CD4-positive, alpha-beta memory T cell (primary cell): Measurements from ENCODE around the gene PAX9. TPM values are rescaled to one million over a fixed set of nuclear protein-coding genes. Genes with fewer than 3 reads are reported as not detected.

ENCODE experiments used
- CTCF ChIA-PET: fragments of 350-600 bp; sonication (Branson Sonifier 250); formaldehyde crosslinking; loops from one replicate; lab custom pipeline; 2021; ENCODE audit warnings: inconsistent platforms; ENCODE audit not compliant: partially characterized antibody; lab: Charles Lee
- POLR2A ChIA-PET: fragments of 350-600 bp; sonication (Branson Sonifier 250); formaldehyde crosslinking; loops from one replicate; lab custom pipeline; 2021; ENCODE audit not compliant: partially characterized antibody; lab: Charles Lee
- DNase-seq, 5 donors: peaks; one replicate each; pipeline versions ENCODE4 v3.0.0 to v3.0.0-alpha.2; 2020 to 2022; ENCODE audit warnings: mixed read lengths in 1 of 5
- H3K27ac ChIP-seq: one replicate; pipeline ENCODE4 v1.7.0; 2013; ENCODE audit warnings: low read depth, low read length
- H3K27me3 ChIP-seq: 2 replicates; pipeline ENCODE4 v1.7.0; 2013; ENCODE audit warnings: mild to moderate bottlenecking, low read length, moderate library complexity; ENCODE audit not compliant: insufficient read depth
- H3K36me3 ChIP-seq: 2 replicates; pipeline ENCODE4 v1.7.0; 2013; ENCODE audit warnings: mild to moderate bottlenecking, low read length, moderate library complexity; ENCODE audit not compliant: insufficient read depth
- H3K4me1 ChIP-seq: 2 replicates; pipeline ENCODE4 v1.7.0; 2013; ENCODE audit warnings: mild to moderate bottlenecking, low read length, moderate library complexity; ENCODE audit not compliant: insufficient read depth
- H3K4me3 ChIP-seq, 2 donors: one replicate each; pipeline ENCODE4 v1.7.0; 2013; ENCODE audit warnings: low read length in 2 of 2, mild to moderate bottlenecking in 1 of 2
- H3K9me3 ChIP-seq, 2 donors: one replicate each; pipeline ENCODE4 v1.7.0; 2013; ENCODE audit warnings: low read length in 2 of 2, control low read depth in 1 of 2; ENCODE audit not compliant: control insufficient read depth in 1 of 2
- H3K27ac Mint-ChIP-seq, 7 donors: one replicate each; pipeline ENCODE4 v1.8.0; 2020 to 2021; ENCODE audit warnings: mixed read lengths in 7 of 7, mild to moderate bottlenecking in 6 of 7, inconsistent platforms in 3 of 7, moderate library complexity in 3 of 7
- H3K27me3 Mint-ChIP-seq, 2 donors: one replicate each; pipeline ENCODE4 v1.8.0; 2020 to 2021; ENCODE audit warnings: mixed read lengths in 2 of 2
- H3K36me3 Mint-ChIP-seq, 2 donors: one replicate each; pipeline ENCODE4 v1.8.0; 2020 to 2021; ENCODE audit warnings: mixed read lengths in 2 of 2, inconsistent platforms in 1 of 2, mild to moderate bottlenecking in 1 of 2
- H3K4me1 Mint-ChIP-seq, 4 donors: one replicate each; pipeline ENCODE4 v1.8.0; 2020 to 2021; ENCODE audit warnings: mixed read lengths in 4 of 4, mild to moderate bottlenecking in 1 of 4
- H3K4me3 Mint-ChIP-seq, 8 donors: one replicate each; pipeline ENCODE4 v1.8.0; 2020 to 2021; ENCODE audit warnings: mixed read lengths in 8 of 8, mild to moderate bottlenecking in 7 of 8, moderate library complexity in 6 of 8, inconsistent platforms in 3 of 8
- H3K9me3 Mint-ChIP-seq, 8 donors: one replicate each; pipeline ENCODE4 v1.8.0; 2020 to 2021; ENCODE audit warnings: mixed read lengths in 8 of 8, mild to moderate bottlenecking in 5 of 8, inconsistent platforms in 3 of 8, moderate library complexity in 1 of 8
- intact Hi-C: fragments of 100-400 bp; cut with micrococcal nuclease; formaldehyde crosslinking; loops from one replicate; pipeline ENCODE4 v1.15.1; 2023
- polyA plus RNA-seq, 2 donors: library from polyadenylated mRNA; unstranded; fragments of 300-500 nt; fragmentation: Illumina TruSeq; gene quantifications; one replicate each; pipeline ENCODE4 v1.2.3, GENCODE V29; 2021
- total RNA-seq, 2 experiments: library from RNA; stranded (reverse); gene quantifications; one replicate each; pipeline ENCODE4 v1.2.3, GENCODE V29; 2021

Gene PAX9
- total and polyA plus RNA-seq, 4 experiments from 2014 or later, result 0.03 TPM; not detected in 3

DNA sequence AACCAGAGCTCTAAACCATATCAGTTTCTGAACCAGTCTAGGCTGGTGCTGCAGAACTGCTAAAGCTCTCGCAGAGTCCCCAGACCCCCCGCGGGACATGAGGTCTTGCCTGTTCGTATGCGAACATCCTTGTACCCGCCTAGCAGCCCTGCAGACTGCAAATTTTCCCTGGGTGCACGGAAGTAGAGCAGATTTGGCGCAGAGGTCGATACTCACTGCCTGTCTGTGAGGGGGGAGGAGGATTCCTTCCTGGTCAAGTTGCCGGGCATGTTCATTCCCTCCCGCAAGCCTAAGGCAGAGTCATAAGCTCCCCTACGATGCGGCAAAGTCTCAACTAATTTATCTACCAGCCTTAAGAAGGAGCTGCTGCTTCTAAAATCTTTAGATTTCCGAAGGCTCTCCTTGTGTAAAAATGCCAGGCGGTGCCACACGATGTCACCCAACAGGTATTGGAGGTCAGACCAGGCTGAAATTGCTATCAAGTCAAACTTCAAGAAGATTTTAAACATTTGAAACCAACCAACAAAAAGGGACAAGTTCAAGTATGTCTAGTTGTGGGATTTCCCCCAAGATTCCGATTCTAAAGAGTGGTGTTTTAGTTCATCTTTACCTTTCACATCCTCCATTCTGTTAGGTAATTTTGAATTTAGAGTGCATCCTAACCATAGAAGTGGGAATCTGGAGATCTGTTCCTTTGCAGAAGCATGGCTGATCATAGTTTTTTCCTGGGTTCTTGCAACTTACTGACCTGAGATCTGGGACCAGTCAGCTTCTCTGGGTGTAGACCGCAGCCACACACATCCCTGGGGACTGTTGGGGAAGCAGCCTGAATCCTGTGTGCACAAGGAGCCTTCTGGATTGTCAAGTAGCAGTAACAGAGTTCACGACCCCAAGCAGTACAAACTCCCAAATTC lies 1.6 kb upstream of the PAX9 start:
- ChIA-PET CTCF (no interaction called here), POLR2A (no interaction called here)
- Histone ChIP-seq H3K27me3 (peaks cover 40% of the 10 kb centered on the region), H3K27ac (no peak overlapping the region), H3K9me3 (no peaks in the 10 kb centered on the region), H3K4me3 (no peak overlapping the region), H3K4me1 (peaks cover 37% of the 10 kb centered on the region), H3K36me3 (no peaks in the 10 kb centered on the region)
- H3K36me3 Mint-ChIP-seq, result peaks cover 0 to 1% of the 10 kb centered on the region in 2 donors
- H3K4me1 Mint-ChIP-seq, result peaks cover 29 to 81% (median 51%) of the 10 kb centered on the region in 4 donors
- peak overlapping the region in 2 of 8 donors; percentile 50 to 73 for H3K4me3 Mint-ChIP-seq
- H3K27ac Mint-ChIP-seq, result no peak overlapping the region
- DNase-seq, result no peak
- intact Hi-C loops, result no loop called here
- peaks cover 0 to 19% (median 13%) of the 10 kb centered on the region in 8 donors for H3K9me3 Mint-ChIP-seq
- H3K27me3 Mint-ChIP-seq, result peaks cover 68 to 78% of the 10 kb centered on the region in 2 donors

DNA sequence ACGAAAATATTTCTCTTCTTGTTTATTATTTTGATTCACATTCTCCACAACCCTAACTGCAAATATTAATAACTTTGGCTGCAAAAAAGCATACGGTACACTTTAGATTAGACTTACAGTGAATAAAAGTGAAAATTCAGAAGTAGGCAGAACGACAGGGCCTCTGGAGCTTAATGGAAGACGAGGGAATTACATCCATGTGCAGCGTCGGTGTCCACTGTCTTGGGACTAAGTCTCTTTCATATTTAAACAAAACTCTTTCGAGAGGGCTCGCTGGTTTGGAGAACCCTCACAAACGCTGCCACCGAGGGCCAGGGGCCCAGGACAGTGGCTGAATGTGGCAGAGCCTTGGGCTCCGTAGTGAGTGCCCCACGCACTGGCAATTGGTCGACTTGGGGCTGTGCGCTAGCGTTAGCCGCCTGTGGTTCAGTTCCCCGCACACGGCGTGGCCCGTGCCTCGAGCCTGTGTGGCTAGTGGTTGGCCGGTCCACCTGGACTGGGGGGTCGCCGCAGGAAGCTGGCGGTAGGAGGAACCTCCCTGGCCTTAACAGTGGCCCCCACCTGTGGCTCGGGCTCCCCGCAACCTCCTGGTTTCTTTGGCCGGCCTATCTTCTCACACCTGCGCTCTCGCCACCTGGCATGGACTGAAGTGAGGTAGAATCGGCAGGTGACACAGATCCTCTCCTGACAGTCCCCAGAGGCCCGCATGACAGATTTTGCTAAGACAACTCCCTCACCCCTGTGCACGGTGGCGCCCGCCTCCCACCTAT lies 739 bp upstream of the PAX9 start:
- H3K4me3 Mint-ChIP-seq, result peak overlapping the region; percentile 26 to 78 (median 70)
- CTCF ChIA-PET, result no interaction called here
- peaks cover 34% of the 10 kb centered on the region for H3K4me1 ChIP-seq

DNA sequence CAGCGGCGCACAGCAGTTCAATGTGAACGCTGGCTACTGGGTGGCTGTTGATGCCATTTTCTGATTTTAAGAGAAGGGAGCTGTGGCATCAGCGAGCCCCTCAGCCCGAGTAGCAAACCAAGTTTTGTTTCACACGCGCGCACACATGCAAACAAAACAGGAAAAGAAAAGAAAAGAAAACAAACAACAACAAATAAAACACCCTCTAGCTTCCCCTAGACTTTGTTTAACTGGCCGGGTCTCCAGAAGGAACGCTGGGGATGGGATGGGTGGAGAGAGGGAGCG lies 540 bp downstream of the PAX9 start:
- Mint-ChIP-seq H3K27me3 (peaks cover 57 to 74% of the 10 kb centered on the region in 2 donors), H3K4me3 (peak overlapping the region in 6 of 8 donors; percentile 35 to 73 (median 60)), H3K4me1 (peaks cover 20 to 64% (median 38%) of the 10 kb centered on the region in 4 donors), H3K9me3 (peaks cover 0 to 22% (median 11%) of the 10 kb centered on the region in 8 donors), H3K27ac (no peak overlapping the region), H3K36me3 (peaks cover 1% of the 10 kb centered on the region in 2 donors)
- peaks cover 27% of the 10 kb centered on the region for H3K27me3 ChIP-seq
- intact Hi-C loops, result no loop called here
- DNase-seq, result no peak
- H3K36me3 ChIP-seq, result no peaks in the 10 kb centered on the region
- H3K27ac ChIP-seq, result no peak overlapping the region
- H3K4me3 ChIP-seq, result no peak overlapping the region
- ChIA-PET POLR2A (no interaction called here), CTCF (no interaction called here)
- no peaks in the 10 kb centered on the region for H3K9me3 ChIP-seq
- H3K4me1 ChIP-seq, result peaks cover 26% of the 10 kb centered on the region

More for the DNA sequence above, 739 bp upstream of the PAX9 start:
- H3K4me1 Mint-ChIP-seq, result peaks cover 23 to 75% (median 47%) of the 10 kb centered on the region in 4 donors
- H3K27me3 Mint-ChIP-seq, result peaks cover 69 to 79% of the 10 kb centered on the region in 2 donors
- no peak for DNase-seq
- POLR2A ChIA-PET, result no interaction called here
- H3K36me3 Mint-ChIP-seq, result peaks cover 0 to 1% of the 10 kb centered on the region in 2 donors
- H3K36me3 ChIP-seq, result no peaks in the 10 kb centered on the region
- no peaks in the 10 kb centered on the region for H3K9me3 ChIP-seq
- H3K4me3 ChIP-seq, result no peak overlapping the region
- H3K27ac ChIP-seq, result no peak overlapping the region
- H3K27ac Mint-ChIP-seq, result no peak overlapping the region
- peaks cover 31% of the 10 kb centered on the region for H3K27me3 ChIP-seq
- peaks cover 0 to 19% (median 10%) of the 10 kb centered on the region in 8 donors for H3K9me3 Mint-ChIP-seq
- intact Hi-C loops, result no loop called here

DNA sequence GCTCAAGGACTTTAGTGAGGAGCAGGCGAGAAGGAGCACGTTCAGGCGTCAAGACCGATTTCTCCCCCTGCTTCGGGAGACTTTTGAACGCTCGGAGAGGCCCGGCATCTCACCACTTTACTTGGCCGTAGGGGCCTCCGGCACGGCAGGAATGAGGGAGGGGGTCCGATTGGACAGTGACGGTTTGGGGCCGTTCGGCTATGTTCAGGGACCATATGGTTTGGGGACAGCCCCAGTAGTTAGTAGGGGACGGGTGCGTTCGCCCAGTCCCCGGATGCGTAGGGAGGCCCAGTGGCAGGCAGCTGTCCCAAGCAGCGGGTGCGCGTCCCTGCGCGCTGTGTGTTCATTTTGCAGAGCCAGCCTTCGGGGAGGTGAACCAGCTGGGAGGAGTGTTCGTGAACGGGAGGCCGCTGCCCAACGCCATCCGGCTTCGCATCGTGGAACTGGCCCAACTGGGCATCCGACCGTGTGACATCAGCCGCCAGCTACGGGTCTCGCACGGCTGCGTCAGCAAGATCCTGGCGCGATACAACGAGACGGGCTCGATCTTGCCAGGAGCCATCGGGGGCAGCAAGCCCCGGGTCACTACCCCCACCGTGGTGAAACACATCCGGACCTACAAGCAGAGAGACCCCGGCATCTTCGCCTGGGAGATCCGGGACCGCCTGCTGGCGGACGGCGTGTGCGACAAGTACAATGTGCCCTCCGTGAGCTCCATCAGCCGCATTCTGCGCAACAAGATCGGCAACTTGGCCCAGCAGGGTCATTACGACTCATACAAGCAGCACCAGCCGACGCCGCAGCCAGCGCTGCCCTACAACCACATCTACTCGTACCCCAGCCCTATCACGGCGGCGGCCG lies 1.1 kb downstream of the PAX9 start:
- no peak overlapping the region for H3K4me3 ChIP-seq
- CTCF ChIA-PET, result no interaction called here
- H3K27ac ChIP-seq, result no peak overlapping the region
- Mint-ChIP-seq H3K27ac (peak overlapping the region in 1 of 7 donors; percentile 18), H3K27me3 (peaks cover 60 to 77% of the 10 kb centered on the region in 2 donors), H3K4me3 (peak overlapping the region in 6 of 8 donors; percentile 20 to 73 (median 58)), H3K4me1 (peaks cover 20 to 64% (median 37%) of the 10 kb centered on the region in 4 donors), H3K36me3 (peaks cover 1 to 7% of the 10 kb centered on the region in 2 donors), H3K9me3 (peaks cover 0 to 25% (median 14%) of the 10 kb centered on the region in 8 donors)
- POLR2A ChIA-PET, result no interaction called here
- no peak for DNase-seq
- peaks cover 26% of the 10 kb centered on the region for H3K4me1 ChIP-seq
- H3K36me3 ChIP-seq, result no peaks in the 10 kb centered on the region
- intact Hi-C loops, result no loop called here
- H3K27me3 ChIP-seq, result peaks cover 24% of the 10 kb centered on the region
- no peaks in the 10 kb centered on the region for H3K9me3 ChIP-seq

DNA sequence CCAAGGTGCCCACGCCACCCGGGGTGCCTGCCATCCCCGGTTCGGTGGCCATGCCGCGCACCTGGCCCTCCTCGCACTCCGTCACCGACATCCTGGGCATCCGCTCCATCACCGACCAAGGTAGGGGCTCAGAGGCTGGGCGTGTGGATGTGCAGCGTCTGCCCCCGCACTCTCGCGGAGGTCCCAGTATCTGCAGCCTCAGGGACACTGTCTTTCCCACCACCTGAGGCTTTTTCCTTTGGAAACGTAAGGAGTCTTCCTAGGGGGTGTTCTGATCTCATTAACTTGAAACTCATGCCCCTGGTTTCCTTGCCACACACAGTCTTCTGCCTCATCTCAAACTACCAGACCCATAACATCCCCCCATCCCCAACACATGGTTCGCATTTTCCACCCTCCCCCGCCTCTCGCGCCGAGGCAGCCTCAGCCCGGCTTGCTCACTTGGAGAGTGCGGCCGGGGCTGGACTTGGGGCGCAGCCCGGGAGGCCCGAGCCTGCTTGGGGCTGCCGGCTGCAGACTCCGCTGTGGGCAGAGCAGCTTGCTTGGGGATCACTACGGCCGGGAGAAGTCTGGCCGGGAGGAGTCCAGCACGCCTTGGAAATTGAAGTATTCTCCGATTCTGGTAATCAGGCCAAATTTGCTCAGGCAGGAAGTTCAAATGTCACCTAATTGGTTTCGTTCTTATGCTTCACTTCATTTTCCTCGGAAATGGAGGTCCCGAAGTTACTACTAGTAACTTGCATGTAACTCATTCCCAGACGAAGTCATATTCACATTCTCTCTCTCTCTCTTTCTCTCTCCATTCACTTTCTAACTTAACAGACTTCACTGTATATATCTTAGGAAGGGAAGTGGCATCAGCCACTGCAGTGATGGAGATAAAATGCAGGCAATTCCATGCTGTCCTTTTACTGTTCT lies 2.0 kb downstream of the PAX9 start:
- Histone ChIP-seq H3K27me3 (peaks cover 24% of the 10 kb centered on the region), H3K36me3 (no peaks in the 10 kb centered on the region), H3K9me3 (no peaks in the 10 kb centered on the region), H3K4me1 (peaks cover 26% of the 10 kb centered on the region), H3K4me3 (no peak overlapping the region), H3K27ac (no peak overlapping the region)
- H3K36me3 Mint-ChIP-seq, result peaks cover 1 to 8% of the 10 kb centered on the region in 2 donors
- peaks cover 0 to 28% (median 14%) of the 10 kb centered on the region in 8 donors for H3K9me3 Mint-ChIP-seq
- peak overlapping the region; percentile 4 to 72 (median 53) for H3K4me3 Mint-ChIP-seq
- ChIA-PET POLR2A (no interaction called here), CTCF (no interaction called here)
- H3K27ac Mint-ChIP-seq, result no peak overlapping the region
- H3K27me3 Mint-ChIP-seq, result peaks cover 63 to 76% of the 10 kb centered on the region in 2 donors
- peaks cover 20 to 64% (median 37%) of the 10 kb centered on the region in 4 donors for H3K4me1 Mint-ChIP-seq
- DNase-seq, result no peak
- intact Hi-C loops, result no loop called here
